ENCODE data around the gene TMEM114.

Gene TMEM114

GRCh38 chr16:8588682-8589056 lies 1.6 kb downstream of the TMEM114 start:
- TF ChIP-seq CTCF (IDR thresholded peaks at IDR 0.05; ENCODE audit: insufficient read depth, low read length, missing control alignments) = no peak
- ChIA-PET CTCF (interaction anchor here (1.1 kb wide), 1 partner anchor 14 kb away, joined by 3 read pairs; no protein-coding TSS in a partner anchor), POLR2A (no interaction called here)
- no peak for DNase-seq (ENCODE audit: low read depth, low spot score)
- H3K4me3 ChIP-seq (ENCODE audit: low read depth, low read length) = no peak overlapping the region

- H3K4me3 ChIP-seq (ENCODE audit: low read depth, low read length) = no peak overlapping the region
- no peak for TF ChIP-seq CTCF (IDR thresholded peaks at IDR 0.05; ENCODE audit: insufficient read depth, low read length, missing control alignments)
- ChIA-PET POLR2A (no interaction called here), CTCF (interaction anchor here (1.5 kb wide), 1 partner anchor 15 kb away, joined by 4 read pairs; no protein-coding TSS in a partner anchor)
- DNase-seq (ENCODE audit: low read depth, low spot score) = no peak
Measured at GRCh38 chr16:8587065-8587464, 3.2 kb downstream of the TMEM114 start.

- ChIA-PET POLR2A (no interaction called here), CTCF (interaction anchor here (1.0 kb wide), 1 partner anchor 12 kb away, joined by 3 read pairs; no protein-coding TSS in a partner anchor)
- DNase-seq (ENCODE audit: low read depth, low spot score) = no peak
- TF ChIP-seq CTCF (IDR thresholded peaks at IDR 0.05; ENCODE audit: insufficient read depth, low read length, missing control alignments) = no peak
- no peak overlapping the region for H3K4me3 ChIP-seq (ENCODE audit: low read depth, low read length)
Measured at GRCh38 chr16:8585857-8586256, 4.5 kb downstream of the TMEM114 start.

GRCh38 chr16:8585041-8585440 lies 5.3 kb downstream of the TMEM114 start:
- ChIA-PET POLR2A (no interaction called here), CTCF (no interaction called here)
- no peak for DNase-seq (ENCODE audit: low read depth, low spot score)
- no peak for TF ChIP-seq CTCF (IDR thresholded peaks at IDR 0.05; ENCODE audit: insufficient read depth, low read length, missing control alignments)
- no peak overlapping the region for H3K4me3 ChIP-seq (ENCODE audit: low read depth, low read length)

- no peak overlapping the region for H3K4me3 ChIP-seq (ENCODE audit: low read depth, low read length)
- DNase-seq (ENCODE audit: low read depth, low spot score) = no peak
- POLR2A ChIA-PET = no interaction called here
- no peak for TF ChIP-seq CTCF (IDR thresholded peaks at IDR 0.05; ENCODE audit: insufficient read depth, low read length, missing control alignments)
- CTCF ChIA-PET = interaction anchor here (1.6 to 2.6 kb wide), 2 partner anchors 11 kb away, joined by 5 to 18 read pairs; no protein-coding TSS in a partner anchor
Measured at GRCh38 chr16:8583732-8584131, 6.6 kb downstream of the TMEM114 start.

- DNase-seq (ENCODE audit: low read depth, low spot score) = no peak
- ChIA-PET POLR2A (no interaction called here), CTCF (interaction anchor here (1.6 to 2.6 kb wide), 2 partner anchors 11 to 12 kb away, joined by 5 to 18 read pairs; no protein-coding TSS in a partner anchor)
- H3K4me3 ChIP-seq (ENCODE audit: low read depth, low read length) = no peak overlapping the region
- TF ChIP-seq CTCF (IDR thresholded peaks at IDR 0.05; ENCODE audit: insufficient read depth, low read length, missing control alignments) = no peak
Measured at GRCh38 chr16:8583199-8583598, 7.1 kb downstream of the TMEM114 start.
